CD1c-positive myeloid dendritic cell (primary cell): Measurements from ENCODE around the gene NPTXR.
A peak's percentile ranks its signal among the peaks of the same experiment; 100 is the strongest.

Experiments used
- DNase-seq: peaks from one replicate; pipeline ENCODE4 v3.0.0-alpha.2; 2016; ENCODE audit errors: extremely low spot score

Gene NPTXR

DNA sequence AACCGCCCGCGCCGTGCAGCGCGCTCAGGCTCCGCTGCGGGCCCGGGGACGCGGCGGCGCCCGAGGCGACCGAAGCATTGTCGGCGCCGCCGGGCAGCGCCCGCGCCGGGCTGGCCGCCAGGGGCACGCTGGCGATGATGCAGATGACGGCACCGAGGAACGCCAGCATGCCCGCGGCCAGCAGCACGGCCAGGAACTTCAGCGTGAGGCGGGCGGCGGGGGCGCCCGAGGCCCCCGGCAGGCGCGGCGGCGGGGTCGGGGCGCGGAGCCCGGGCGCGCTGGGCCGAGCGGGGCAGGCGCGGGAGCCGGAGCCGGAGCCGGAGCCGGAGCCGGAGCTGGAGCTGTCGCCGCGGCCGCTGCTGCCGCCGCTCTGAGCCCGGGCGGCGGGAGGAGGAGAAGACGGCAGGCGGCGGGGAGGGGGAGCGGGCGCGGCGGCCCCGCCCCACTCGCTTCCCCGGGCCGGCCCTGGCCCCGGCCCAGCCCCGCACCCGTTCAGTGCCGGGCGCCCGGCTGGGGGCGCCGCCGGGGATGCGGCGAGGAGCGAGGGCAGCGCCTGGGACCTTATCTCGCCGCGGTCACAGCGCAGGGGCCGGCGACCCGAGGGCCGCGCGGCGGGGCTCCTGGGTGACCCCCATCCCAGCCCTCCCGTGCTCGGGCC lies at the start of gene NPTXR:
TSS of gene NPTXR (minus strand) at position 372 of the 658 bp plus-strand sequence.
- peak; percentile 62 for DNase-seq

GRCh38 chr22:38891256-38891655 lies 47.4 kb upstream of the NPTXR start:
- no peak for DNase-seq

DNA sequence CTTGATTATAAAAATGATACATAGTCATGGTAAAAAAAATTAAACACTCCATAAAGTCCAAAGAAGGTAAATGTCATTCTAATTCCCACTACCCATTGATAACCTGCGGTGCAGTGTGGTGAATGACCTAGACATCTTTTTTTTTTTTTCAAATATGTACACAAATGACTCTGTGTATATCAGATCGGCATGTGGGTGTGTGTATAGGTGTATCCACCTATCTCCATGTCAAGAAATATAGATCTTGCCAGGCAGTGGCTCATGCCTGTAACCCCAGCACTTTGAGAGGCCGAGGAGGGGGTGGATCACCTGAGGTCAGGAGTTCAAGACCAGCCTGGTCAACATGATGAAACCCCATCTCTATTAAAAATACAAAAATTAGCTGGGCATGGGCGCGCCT lies 46.5 kb upstream of the NPTXR start:
- DNase-seq, result no peak

GRCh38 chr22:38886333-38886732 lies 42.5 kb upstream of the NPTXR start:
- no peak for DNase-seq

- DNase-seq, result no peak
Measured at GRCh38 chr22:38882972-38883622, 39.3 kb upstream of the NPTXR start.

DNA sequence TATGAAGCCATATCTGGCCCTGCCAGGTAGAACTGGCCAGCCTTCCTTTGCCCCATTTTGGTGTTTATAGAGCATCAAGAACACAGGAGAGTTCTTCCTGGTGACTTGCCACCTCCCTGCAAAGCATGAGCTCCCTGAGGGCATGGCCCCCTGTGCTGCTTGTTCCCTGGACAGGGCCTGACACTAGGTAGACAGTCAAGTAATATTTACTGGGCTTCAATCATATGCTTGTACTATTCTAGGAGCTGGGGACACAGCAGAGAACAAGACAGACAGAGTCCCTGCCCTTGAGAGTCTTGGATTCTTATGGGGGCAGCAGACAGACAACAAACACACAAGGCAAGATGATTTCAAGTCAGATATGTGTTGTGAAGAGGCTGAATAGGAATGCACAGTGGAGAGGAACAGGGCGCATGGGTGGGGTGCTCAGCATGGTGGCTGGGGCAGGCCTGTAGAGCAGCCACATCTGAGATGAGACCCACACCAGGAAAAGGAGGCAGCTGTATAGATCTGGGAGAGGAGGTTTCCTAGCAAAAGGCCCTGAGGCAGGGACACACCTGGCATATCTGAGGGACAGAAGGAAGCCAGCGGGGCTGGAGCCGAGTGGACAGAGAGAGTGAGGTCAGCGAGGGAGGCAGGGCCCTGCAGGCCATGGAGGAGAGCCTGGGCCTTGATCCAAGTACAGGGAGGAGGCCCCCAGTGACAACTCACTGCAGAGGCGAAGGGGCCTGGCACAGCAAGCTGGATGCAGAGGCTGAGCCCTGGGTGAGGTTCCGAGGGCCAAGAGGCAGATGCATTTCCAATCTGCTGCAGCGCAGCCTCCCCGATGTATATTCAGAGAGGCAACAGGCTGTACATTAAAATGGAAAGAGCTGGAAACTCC lies 38.4 kb upstream of the NPTXR start:
- no peak for DNase-seq

- DNase-seq, result peak; percentile 21
Measured at GRCh38 chr22:38881464-38881871, 37.6 kb upstream of the NPTXR start.

DNA sequence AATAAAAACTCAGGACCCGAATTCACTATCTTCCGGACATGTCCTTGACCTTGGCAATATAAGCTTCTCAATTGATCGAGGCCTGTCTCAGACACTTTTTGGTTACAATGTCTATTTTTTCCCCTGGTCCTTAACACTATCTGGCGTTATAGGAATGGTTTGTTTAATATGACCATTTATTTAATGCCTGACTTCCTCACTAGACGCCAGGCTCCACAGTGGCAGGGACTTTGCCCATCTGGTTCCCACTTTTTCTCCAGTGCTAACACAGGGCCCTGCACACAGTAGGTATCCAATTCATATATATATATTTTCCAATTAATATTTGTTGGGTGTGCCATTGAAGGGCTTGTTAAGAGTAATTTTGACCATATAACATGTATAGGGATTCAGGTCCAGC lies 36.1 kb upstream of the NPTXR start:
- no peak for DNase-seq

DNA sequence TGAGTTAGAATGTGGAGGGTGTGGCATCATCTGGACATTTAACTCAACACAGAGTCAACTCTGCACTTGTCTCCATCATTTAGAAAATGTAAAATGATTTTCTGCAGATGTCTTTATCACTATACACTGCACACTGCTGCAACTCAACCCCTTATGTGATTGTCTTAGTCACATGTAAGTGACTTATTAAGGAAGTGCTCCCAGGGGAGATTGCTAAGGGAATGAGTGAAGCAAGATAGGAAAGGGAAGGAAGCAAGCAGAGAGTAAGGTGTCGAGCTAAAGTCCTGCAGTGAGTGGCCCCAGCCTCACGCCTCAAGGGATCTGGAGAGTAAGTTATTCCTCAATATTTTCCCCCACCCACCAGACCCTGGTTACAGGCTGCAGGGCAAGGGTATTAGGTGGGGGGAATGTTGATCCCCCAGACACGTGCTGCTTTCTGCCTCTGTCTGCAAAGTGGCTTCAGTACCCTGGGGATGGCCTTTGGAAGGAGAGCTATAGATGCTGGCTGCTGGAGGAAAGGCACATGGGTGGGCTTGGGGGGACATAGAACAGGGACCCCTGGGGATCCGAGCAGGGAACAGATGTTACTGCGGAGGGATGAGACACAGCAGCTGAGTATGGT lies 35.4 kb upstream of the NPTXR start:
- peak; percentile 31 for DNase-seq

DNA sequence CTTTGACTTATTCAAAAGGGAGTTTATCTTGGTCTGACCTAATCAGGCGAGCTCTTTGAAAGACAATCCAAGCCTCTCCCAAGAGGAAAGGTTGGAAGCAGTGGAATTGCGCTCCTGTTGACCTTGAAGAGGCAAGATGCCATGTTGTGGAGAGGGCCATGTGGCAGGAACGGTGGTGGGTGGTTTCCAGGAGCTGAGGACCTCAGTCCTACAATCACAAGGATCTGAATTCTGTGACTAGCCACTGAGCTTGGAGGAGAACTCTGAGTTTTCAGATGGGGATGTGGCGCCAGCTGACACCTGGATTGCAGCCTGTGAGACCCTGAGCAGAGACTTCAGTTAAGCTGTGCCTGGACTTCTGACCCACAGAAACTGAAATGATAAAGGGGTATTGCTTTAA lies 34.2 kb upstream of the NPTXR start:
- DNase-seq, result no peak

DNA sequence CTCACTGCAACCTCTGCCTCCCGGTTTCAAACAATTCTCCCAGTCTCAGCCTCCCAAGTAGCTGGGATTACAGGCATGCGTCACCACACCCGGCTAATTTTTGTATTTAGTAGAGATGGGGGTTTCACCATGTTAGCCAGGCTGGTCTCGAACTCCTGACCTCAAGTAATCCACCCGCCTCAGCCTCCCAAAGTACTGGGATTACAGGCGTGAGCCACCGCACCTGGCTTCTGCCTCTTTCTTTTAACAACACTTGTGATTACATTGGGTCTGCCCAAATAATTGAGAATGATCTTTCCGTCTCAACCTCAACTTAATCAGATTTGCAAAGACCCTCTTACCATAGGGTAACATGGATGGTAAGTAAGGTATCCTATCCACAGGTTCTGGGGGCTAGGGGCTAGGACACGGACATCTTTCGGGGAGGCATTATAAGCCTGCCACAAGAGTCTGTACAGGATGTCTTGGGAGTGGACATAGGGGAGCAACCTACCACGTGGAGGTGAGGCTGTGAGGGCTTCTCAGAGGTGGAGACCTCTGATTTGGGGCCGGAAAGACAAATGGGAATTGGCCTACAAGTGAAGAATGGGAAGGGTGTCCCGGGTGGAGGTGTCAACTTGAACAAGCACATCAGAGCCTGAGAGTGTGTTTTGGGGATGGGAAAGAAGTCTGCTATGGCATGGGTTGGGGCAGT lies 30.8 kb upstream of the NPTXR start:
- no peak for DNase-seq

DNA sequence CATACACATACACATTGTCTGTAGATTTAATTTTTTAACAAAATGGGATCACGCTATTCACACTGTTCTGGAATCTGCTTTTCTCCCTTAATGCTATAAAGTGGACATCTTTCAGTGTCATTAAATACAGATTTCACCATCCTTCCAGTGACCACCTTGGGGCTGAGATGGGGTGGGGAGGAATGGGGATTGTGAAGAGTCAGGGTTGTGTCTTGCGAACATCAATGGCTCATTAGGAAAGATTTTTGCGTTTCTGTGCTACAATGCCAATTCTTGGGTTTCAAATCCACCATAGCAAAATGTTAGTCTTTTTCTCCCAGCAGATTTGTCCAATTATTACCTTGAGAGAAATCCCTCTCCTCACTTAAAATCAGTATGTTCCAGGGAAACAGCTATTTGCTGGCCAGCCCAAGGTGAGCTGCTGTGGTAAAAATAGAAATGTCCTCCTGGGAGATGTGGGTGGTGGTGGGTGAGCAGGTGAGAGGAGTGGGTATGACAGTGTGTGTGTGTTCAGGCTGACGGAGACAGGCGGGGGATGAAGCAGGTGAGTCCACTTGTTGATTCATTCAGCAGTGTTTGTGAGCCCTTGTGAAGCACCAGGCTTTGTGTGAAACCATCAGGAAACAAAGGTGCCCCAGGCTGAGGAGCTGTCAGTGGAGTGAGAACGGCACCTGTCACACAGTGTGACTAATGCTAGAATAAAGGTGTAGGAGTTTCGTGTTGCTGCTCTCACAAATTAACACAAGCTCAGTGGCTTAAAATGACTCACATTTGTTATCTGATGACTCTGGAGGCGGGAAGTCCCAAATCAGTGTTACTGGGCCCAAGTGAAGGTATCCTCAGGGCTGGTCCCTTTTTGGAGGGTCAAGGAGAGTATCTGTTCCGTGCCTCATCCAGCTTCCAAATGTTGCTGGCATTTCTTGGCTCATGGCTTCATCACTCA lies 29.9 kb upstream of the NPTXR start:
- DNase-seq, result peak; percentile 35

DNA sequence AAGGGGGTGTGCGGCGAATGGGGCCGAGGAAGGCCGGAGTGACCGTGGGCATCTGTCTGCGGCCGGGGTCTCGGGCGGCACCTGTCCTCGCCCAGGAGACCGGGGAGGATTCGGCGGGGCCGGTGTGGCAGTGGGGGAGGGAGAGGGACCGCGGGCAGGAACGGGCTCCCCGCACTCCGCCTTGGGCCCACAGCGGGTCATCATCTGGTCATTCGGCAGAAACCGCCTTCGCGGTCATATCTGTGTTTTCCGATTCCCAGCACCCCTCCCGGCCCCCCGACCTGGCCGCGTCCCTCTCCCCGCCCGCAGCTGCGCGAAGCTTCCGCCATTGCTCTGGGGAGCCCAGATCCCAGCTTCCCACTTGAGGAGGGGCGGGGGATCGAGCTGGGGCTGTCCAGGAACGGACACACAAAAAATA lies 29.0 kb upstream of the NPTXR start:
- peak; percentile 47 for DNase-seq

DNA sequence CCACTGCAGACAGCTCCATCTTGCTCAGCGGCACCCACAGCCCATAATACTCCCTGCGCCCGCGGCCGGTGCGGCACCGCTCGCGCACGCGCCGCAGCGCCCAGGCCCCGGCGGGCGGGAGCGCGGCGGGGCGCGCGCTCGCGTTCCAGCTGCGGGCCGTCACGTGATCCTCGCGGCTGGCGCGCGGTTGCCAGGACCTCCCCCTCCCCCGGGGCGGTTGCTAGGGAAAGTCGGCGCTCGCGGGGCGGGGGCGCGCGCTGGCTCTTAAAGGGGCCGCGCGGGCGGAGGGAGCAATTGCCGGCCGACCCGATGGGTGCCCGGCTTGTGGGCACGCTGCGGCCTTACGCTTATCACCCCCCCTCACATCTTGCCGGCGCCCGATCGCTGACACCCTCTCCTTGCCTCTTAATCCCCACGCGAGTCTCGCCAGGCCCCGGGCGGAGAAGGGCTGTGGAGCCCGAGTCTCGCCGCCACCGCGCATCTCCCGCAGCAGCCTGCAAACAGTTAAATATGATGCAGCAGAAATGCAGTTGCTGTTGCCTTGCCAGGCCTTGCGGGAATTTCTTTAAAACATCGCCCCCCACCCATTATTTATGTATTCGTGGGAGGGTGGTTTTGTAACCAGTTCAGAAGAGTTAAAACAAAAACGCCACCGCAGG lies 28.5 kb upstream of the NPTXR start, which contains the start of gene CBX6:
TSS of gene CBX6 (minus strand) at position 45 of the 659 bp plus-strand sequence. CDS start at position 19, 26 bp downstream.
- DNase-seq, result peak; percentile 97

DNA sequence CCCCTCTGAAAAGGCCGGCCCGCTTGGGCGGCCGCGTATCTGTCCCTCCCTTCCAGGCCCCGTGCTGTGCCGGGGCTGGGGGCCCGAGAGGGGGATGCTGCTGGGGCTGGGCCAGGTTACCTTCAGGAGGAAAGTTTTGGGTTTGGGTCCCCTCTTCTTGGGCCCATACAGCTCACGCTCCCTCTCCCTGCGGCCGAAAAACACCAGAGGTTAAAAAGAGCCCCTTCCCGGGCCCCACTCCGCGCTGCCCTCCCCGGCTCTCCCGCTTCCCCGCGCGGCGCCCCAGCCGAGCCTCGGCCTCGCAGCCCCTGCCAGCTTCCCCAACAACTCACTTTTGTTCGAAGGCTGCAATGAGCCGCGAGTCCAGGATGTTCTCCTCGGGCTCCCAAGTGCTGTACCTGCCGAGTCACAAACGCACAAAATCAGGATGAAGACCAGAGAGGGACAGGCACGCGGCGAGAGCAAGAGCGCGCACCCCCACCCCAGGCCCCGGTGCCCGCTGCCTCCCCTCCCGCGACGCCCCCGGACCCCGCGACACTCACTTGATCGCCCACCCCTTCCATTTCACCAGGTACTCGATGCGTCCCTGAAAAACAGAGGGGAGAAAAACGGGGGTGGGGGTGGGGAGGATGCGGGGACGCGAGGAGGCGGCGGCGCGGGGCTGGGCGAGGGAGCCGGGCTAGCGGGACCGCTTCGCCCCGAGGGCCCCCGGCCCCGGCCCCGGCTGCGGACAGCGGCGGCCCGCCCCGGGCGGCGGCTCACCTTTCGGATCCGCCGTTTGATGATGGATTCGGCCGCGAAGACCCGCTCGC lies 27.7 kb upstream of the NPTXR start:
- DNase-seq, result peak; percentile 12

DNA sequence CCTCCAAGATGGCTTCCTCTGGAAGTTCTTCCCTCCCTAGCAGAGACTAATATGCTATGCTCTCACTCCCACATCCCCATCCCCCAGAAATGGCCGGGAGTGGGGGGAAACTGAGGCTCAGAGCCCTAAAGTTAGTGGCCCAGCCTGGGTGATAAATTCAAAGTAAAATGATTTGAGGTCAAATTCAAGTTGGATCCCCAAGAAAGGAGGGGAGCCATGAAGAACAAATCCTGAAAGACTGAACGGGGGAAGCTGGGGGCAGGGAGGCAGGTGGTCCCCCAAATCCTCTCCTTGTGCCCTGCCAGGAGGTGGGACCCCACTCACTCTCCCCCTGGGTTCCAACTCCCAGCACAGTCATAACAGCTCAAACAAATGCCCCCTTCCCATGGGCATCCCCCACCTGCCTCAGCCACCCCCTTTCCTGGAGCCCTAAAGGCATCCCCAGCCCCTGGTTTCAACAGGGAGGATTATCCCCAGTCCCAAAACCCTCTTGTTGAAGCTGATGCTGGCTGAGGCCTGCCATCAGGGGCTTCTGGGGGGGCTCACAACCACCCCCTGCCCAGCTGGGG lies 27.0 kb upstream of the NPTXR start:
- DNase-seq, result no peak

GRCh38 chr22:38870312-38870741 lies 26.5 kb upstream of the NPTXR start:
- peak; percentile 94 for DNase-seq

- no peak for DNase-seq
Measured at GRCh38 chr22:38869663-38870062, 25.8 kb upstream of the NPTXR start.
